Central memory CD4-positive, alpha-beta T cell (primary cell): ENCODE results near the gene CELSR3.
A peak's percentile ranks its signal among the peaks of the same experiment; 100 is the strongest.

Experiments used
- DNase-seq: peaks from one replicate; pipeline ENCODE4 v3.0.0; 2022

Gene CELSR3

DNA sequence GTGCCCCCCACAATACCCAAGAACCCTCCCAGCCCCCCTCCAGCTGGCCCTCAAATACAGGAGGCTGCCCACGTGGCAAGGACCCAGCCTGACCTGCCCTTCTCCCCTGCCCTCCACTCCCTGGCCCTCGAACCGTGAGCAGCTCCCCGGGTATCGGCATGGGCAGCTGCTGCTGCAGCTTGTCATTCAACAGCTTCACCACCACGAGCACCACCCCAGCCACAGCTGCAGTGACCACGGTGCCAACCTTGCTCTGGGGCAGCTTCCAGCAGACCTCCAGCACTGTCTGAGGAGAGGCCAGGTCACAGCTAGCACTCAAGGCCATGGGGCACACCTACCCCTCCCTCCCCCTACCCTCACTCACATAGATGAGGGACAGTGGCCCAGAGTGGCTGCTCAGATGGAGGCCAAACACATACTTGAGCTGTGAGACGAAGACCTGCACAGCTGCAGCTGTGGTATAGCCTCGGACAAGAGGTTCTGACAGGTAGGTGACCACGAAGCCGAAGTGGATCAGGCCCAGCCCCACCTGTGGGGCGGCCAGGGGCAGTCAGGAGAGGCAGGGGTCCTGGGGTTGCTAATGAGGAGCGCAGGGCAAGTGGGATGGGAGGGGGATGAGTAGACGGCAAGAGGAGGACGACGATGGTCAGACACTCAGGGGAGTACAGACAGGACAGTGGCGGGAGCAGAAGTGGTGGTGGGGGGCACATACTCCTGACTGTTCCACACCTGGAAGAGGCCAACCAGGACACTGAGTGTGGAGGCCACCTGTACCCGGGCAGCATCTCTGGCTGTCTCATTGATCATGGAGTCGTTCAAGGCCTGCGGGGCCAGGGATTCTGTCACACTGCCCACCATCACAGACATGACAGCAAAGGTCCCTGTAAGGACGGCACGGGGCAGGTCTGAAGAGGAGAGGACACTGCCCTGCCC is 30.9 kb downstream of the CELSR3 start:
- DNase-seq, result no peak

DNA sequence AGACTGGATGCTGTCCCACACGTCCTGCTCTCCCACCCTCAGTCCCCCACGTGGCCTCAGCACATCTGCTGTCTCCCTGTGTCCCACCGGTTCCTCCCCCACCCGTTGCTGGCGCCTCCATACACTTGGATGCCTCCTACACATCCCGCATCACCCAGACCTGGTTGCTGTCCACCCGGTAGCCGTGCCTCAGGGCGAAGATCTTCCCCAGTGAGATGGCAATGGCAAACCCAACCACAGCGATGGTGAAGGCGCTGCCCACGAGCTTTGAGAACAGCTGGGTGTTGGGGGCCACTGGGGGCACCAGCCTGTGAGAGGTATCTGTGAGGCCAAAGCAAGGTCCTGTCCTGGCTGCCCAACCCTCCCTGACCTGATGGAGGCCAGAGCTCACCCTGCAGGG is 31.9 kb downstream of the CELSR3 start:
- no peak for DNase-seq

DNA sequence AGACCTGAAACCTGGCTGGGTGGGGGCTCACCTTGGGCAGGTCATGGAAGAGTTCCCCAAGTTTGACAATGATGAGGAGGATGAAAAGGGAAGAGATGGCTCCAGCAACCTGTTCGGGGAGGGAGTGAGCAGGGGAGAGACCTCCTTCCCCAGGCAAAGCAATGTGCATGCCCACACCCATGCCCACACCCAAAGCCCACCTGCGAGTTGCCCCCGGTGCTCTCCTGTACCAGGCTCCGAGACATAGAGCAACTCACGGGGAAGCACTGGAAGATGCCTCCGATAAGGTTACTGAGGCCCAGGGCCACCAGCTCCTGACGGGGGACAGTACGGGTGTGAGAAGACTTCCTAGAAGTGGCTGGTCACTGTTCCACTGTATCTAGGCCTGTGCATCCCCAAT is 32.3 kb downstream of the CELSR3 start:
- no peak for DNase-seq

DNA sequence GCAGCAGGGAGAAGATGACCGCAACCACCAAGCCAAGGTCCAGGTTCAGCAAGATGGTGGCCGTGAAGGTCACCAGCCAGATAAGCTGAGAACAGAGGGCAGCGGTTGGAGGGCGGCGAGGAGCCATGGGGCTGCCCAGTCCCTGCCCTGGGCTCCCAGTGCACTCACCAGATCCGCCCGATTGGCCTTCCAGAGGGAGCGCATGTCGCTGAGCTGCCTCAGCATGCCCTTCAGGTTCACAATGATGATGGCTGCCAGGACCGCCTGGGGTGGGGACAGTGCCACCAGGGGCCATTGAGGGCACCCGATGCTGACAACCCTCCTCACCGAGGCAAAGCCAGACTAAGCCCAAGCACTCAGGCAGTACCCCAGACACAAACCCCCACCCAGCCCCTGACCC is 32.8 kb downstream of the CELSR3 start:
- DNase-seq, result no peak

DNA sequence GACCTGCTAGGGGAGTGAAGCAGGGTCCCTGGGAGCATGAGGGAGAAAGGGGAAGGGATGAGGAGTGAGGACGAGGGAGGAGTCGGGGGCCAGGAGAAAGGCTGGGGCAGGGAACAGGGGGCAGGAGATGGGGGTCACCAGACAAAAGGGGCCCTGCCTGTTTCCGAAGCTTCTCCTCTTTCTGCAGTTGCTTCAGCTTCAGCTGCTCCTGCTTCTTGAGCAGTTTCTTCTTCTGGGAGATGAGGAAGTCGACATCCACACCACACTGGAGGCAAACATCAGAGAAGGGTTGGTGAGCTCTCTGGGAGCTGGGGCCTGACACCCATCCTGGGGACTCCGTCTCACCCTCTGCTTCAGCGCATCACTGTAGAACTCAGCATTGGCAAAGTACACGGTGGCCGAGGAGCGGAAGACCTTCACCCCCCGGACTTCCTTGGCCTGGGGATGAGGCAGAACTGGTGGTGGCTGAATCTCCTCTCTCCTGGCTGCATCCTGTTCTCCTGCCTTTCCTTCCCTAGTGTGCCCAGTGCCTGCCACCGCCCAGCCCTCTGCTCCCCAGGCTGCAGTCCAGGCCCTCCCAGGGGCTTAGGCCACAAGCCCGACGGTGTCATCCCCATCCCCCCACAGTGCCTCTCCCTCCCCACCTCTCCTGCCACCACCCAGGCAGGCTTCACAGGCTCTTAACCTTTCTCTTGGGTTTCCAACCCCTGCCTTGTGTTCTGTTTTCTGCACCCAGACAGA is 34.2 kb downstream of the CELSR3 start:
- no peak for DNase-seq

DNA sequence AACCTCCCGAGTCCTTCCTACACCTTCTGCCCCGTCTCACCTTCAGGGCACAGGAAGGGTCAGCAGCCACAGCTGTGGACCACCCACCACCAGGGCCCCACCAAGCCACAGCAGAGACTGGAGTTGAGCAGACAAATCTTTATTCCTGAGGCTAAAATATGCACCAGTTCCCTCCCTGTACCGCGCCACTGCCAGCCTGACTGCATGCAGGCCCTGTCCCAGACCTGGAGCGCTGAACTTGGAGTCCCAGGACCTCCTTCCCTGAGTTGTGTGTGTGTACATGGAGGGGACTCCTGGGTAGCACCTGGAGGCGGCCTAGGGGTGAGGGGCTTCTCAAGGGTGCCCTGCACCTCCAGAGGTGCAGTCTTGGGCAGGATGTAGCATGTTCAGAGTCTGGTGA is 37.1 kb downstream of the CELSR3 start:
- no peak for DNase-seq

DNA sequence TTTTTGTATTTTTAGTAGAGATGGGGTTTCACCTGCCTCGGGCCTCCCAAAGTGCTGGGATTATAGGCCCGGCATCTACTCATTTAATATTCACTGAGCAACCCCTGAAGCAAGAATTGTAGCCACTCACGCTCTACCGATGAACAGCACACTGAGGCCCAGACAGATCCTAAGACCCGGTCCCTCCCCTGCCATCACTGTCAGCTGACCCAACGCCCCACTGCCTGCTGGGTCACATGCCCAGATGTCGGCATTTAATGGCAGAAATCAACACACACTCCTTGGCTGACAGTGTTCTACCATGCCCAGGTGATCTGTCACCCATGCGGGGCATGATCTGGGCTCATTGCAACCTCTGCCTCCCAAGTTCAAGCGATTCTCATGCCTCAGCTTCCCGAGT is 37.9 kb downstream of the CELSR3 start:
- no peak for DNase-seq

DNA sequence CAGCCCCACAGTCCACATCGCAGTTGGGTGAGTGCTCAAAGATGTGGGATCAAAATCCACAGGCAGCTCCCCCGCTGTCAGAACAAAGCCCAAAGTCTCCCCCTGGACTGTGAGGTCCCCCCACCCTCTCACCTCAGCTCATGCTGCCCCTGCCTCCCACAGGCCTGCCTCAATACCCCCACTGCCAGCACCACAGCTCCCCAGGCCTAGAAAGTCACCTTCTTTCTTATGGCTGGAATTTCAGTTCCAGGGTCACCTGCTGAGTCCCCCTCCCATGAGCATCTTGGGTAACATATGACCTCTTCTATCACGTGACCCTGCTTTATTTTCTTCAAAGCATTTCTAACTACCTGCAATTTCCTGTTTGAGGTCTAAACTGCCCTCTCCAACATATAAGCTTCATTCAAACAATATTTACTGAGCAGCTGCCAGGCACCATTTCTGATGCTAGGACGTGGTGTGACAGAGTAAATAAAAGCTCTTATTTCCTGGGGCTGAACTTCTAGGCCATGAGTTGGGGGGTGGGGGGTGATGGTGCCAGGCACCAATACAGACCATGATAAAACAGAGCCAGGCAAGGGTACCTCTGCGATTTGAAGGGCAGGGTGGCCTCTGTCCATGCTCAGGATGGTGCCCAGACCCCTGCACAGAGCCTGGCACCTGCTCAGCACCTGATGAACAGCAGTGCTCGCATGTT is 38.7 kb downstream of the CELSR3 start:
- DNase-seq, result no peak

DNA sequence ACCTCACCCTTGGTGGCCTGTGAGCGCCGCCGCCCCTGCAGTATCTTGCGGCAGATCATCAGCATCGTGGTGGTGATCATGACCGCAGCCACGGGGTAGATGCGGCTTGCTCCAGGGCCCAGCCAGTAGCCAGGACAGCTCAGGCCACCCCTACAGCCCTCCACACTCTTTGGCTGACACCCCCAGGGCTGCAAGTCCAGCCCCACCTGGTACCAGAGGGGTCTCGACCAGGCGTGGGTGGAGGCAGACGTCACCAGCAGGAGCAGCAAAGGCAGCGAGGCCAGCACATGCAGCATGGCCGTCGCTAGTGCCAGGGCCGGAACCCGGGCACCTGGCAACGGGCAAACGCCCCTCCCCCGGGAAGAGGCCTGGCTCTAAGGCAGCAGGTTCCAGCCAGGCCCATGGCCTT is 41.2 kb downstream of the CELSR3 start, which contains the start of gene TMEM89:
Gene TMEM89, minus strand, starts transcription at position 309 of the 409 bp plus-strand sequence. Its CDS starts 13 bp downstream, at position 296.
- no peak for DNase-seq

DNA sequence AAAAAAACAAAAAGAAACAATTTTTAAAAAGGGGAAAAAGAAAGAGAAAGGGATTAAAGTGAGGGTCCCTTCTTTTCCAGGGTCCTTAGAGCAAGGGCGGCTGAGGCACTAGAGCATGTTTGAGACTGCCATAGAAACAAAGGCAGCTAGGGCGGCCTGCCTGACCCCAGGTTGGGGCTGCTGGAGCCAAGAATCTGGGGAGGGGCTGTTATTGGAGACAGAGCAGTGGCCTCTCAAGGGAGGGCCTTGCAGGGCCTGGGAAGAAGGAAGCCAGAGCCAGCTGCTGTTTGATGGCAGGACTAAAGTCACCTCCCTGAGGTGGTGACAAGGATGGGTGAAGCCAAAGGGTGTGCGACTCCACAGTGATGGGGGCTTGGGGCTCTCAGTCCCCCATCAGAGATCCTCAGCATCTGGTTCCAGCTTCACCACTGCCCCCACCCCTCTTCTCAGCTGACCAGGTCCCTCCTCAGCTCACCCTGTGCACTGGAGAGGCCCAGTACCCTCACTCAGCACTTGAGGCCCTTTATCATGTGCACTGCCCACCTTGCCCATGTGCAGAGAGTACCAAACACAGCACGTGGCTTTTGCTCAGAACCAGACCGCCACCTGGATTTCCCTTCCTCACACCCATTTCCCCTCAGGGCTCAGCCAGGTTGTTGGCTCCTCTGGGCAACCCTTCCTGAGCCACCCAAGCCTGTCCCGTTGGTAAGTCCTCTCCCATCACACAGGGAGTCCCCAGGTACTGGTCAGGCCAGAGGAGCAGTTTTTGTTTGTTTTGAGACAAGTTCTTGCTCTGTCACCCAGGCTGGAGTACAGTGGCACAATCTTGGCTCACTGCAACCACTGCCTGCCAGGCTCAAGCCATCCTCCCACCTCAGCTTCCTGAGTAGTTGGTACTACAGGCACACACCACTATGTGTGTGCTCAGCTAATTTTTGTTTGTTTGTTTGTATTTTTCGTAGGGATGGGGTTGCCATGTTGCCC is 42.9 kb downstream of the CELSR3 start:
- no peak for DNase-seq

DNA sequence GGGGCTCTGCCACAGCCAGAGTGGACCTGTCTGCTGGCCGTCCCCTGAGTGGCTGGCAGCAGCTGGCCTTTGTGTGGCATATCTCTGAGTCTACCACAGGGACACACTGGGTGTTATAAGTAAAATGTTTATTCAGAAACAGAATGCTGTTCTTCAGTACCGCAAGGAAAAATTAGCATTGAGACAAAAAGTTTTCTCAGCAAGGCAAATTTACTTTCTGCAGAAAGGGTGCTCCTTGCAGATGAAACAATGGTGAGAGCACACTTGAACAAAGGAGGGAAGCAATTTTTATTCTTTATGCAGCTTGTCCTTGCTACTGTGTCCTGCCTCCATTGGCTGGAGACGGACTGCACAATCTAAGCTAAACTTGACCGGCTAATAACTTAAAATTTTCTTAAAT is 45.1 kb downstream of the CELSR3 start:
- no peak for DNase-seq

DNA sequence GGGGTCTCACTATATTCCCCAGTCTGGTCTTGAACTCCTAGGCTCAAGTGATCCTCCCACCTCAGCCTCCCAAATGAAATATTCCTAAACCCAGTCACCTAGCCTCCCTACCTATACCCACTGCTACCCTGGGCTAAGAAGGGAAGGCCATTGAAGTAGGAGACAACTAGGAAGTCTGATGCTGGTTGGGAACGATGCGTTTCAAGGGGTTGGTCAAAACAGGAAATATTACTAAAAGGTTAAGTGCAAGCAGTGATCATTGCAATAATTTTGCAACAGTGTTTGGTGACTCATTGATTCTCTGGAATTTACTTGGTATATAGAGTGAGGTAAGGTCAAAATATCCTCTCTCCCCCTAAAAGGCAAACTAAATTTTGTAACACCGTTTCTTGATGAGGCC is 48.6 kb downstream of the CELSR3 start:
- no peak for DNase-seq

DNA sequence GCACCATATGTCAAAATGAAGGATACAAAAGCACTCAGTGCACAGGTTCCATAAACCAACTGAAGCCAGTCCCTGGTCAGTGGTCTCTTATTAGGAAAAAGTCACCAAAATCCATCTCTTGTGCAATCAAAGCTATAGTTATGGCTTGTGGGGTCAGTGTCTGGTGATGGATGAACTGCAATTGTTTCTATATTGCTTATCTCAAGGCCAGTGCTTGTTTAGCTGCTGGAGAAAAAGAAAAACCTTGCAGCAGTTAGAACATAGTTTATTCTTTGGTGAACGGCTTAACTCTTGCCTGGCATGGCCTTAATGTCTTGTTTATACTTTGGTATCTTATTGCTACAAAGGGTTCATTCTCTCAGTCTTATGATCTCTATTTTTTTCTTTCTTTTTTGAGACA is 50.4 kb downstream of the CELSR3 start:
- no peak for DNase-seq

DNA sequence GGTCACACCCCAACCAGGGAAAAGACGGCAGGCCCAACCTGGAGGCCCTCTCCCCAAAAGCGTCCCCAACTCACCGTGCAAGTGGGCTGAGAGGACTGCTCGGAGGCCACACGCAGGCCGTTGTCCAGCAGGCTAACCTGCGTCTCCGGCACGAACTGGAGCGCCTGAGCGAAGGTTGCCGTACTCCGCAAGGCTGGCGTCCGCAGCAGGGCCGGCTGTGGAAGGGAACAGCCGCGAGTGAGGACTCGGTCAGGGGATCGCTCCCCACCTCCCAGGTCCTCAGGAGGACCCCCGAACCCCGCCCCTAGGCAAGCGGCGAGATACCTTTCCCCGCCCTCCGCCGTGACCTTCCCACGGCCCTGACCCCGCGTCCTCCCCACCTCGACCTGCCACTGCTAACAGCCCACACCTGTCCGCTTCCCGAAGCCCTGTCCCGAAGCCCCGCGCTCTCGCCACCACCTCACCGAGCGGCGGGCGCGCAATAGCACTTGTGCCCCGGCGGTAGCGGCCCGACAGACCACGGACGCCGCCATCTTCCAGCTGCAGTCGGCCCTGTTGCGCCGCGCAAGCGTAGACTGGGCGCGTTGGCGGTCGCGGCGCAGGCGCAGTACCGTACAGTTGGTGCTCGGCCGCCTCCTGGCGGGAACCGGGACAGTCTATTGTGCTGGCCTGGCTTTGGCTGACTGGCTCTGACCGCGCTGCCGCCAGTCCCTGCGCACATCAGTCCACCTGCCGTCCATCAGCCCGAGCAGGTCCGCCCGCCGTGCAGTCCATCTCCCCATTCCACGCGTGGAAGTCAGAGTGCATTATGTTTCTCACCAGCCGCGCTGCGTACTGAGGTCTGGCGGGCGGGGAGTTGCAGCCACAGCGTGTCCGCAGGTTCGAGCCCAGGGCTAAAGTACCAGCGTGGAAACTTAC is 53.3 kb downstream of the CELSR3 start, which contains the start of gene UQCRC1:
Gene UQCRC1, minus strand, starts transcription at position 559 of the 918 bp plus-strand sequence. Its CDS starts 26 bp downstream, at position 533.
- DNase-seq, result peak; percentile 92

DNA sequence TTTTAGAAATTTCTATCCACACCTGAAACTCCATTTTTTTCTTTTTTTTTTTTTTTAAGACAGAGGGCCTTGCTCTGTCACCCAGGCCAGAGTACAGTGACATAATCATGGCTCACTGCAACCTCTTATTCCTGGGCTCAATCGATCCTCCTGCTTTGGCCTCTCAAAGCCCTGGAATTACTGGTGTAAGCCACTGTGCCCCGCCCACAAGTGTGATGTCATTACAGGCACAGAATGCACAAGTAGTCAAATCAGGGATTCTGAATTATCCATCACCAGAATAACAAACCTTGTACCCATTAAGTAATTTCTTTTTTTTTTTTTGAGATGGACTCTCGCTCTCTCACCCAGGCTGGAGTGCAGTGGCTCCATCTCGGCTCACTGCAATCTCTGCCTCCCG is 55.2 kb downstream of the CELSR3 start:
- DNase-seq, result no peak

DNA sequence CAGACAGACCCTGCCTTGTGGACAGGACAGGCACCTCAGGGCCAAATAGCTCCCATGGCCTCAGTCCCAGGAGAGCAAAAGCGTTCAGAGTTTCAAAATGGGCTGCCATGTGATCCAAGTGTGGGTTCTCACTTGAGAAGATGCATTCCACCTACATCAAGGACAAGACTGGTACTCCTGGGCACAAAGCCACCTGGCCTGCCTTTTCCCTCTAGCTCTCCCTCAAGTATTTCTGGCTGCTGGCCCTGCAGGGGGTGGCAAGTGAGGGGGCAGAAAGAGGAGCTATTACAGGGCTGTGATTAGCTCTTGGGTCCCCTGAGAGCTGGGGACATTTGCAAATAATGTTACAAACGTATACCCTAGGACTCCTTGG is 61.1 kb downstream of the CELSR3 start:
- no peak for DNase-seq

DNA sequence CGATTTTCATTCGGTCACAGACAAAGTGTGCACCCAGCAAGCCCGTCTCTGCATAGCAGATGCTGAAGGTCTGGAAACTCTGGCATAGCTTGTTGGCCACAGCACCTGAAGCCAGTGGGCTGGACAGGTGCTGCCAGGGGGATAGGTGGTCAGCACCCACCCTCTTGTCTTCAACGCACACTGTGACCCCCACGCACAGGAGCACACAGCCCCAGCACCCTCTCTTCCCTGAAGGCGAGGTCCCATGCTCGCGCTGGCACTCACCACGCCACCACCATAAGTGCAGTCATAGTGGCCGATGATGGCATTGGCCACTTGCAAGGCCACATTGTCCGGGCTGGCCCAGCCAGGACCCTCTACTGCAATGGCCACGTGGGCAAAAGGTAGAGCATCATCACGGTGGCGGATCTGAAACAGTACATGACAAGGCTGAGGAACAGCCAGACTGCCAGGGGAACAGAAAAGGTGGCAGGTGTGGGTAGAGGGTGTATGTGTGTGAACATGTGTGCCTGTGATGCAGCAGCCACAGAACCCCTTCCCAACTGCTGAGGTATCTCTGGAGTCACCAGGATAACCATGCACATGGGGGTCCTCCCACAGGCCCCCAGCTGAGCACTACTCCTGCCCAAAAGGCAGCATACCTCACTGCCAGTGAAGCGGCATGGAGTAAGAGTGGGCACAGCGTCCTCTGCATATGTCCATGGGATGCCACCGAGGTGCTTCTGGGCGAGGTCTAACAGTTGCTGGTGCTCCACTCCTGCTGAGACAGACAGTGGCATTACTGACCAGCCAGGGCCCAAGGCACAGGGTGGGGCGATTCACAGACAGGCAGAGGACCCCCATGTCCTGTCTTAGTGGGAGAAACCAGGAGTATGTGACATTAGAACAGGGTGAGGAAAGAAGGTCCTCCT is 61.7 kb downstream of the CELSR3 start:
- no peak for DNase-seq

DNA sequence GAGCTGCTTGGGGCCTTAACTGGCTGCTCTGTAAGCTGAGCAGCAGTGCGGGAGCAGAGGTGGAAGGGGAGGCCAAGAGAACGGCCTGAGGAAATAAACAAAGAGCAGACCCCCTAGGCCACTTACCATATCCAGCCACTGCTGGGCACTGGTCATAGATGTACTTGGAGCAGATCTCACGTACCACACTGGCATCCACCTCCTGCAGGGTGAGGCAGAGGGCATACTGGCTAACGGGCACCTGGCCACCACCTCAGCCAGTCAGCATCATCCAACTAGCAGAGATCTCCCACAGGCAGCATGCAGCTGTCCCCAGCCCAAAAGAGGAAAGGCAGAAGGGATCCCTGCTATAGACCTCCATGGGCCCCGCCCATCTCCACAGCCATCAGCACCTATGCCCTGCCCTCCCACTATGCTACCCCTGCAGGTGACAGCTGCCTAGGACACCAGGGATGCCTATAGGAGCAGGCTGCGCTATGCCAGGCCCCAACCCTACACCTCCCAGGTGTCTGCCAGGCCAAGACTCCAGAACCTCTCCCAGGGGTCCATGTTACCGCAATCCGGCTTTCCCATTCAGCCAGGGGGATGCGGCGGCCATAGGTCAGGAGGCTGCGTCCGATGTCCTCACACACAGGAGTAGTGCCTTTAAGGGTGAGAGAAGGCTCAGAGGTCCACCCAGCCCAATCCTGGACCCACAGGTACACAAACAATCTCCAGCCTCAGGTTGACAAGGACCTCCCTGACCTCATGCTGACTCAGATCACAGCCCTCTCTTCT is 63.0 kb downstream of the CELSR3 start:
- DNase-seq, result no peak

DNA sequence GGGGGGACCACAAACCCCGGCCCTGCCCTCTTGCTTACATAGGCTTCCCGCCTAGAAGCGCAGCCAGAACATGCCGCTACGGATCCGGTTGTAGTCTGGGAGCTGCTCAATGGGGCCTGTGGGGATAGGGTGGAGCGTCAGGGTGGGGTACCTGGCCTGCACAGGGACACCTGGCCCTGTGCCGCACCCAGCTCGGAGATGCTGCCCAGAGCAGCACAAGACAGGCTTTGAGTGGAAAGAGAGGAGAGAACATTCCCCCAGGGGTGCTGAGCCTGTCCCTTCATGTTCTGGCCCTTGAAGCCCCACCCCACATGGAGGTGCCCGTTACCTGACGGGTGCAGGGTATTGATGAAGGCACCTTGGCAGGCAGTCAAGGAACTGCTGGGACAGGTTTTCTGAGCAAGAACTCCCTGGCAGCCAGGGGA is 63.6 kb downstream of the CELSR3 start:
- no peak for DNase-seq
